PC-9 (cell line): Measurements from ENCODE around the gene MMP20. TPM values are rescaled to one million over a fixed set of nuclear protein-coding genes. Genes with fewer than 3 reads are reported as not detected.
A peak's percentile ranks its signal among the peaks of the same experiment; 100 is the strongest.

Experiments
- BruUV-seq: library from RNA; stranded (reverse); fragments of 400-500 nt; replicated peaks from 2 replicates; lab custom pipeline; 2021; lab: Mats Ljungman, UMichigan
- CTCF ChIA-PET: fragments of 300-600 bp; sonication (Branson Sonifier 250); formaldehyde crosslinking; loops from one replicate; lab custom pipeline; 2022; ENCODE audit warnings: antibody characterized with exemption; lab: Charles Lee
- POLR2A ChIA-PET: fragments of 300-600 bp; sonication (Branson Sonifier 250); formaldehyde crosslinking; loops from one replicate; lab custom pipeline; 2022; ENCODE audit warnings: antibody characterized with exemption; ENCODE audit not compliant: unreplicated experiment; lab: Charles Lee
- DNase-seq, 2 experiments: peaks; one replicate each; pipeline versions ENCODE4 v3.0.0 to v3.0.0-alpha.2; 2015 to 2022; ENCODE audit warnings: mixed read lengths in 1 of 2
- H2AFZ ChIP-seq: fragments of 200-600 bp; sonication (generic); 2 replicates; pipeline ENCODE4 v1.8.1; 2017; ENCODE audit warnings: antibody characterized with exemption
- H3F3A ChIP-seq: fragments of 200-600 bp; sonication (generic); 2 replicates; pipeline ENCODE4 v1.8.1; 2017; ENCODE audit warnings: antibody characterized with exemption, mild to moderate bottlenecking, low read depth; ENCODE audit not compliant: insufficient read depth
- H3K27ac ChIP-seq: fragments of 200-600 bp; sonication (generic); 2 replicates; pipeline ENCODE4 v1.6.1; 2016; ENCODE audit warnings: mixed run types
- H3K27me3 ChIP-seq: fragments of 200-600 bp; sonication (generic); 2 replicates; pipeline ENCODE4 v1.6.1; 2016; ENCODE audit warnings: low read depth, mixed run types; ENCODE audit not compliant: insufficient read depth
- H3K36me3 ChIP-seq: fragments of 200-600 bp; sonication (generic); 2 replicates; pipeline ENCODE4 v1.6.1; 2016; ENCODE audit warnings: low read depth, mixed run types
- H3K4me1 ChIP-seq: fragments of 200-600 bp; sonication (generic); replicated peaks from 2 replicates; pipeline ENCODE4 v1.6.1; 2016; ENCODE audit warnings: mixed run types; ENCODE audit not compliant: insufficient read depth
- H3K4me2 ChIP-seq: fragments of 200-600 bp; sonication (generic); 2 replicates; pipeline ENCODE4 v1.6.1; 2017; ENCODE audit warnings: mixed run types
- H3K4me3 ChIP-seq: fragments of 200-600 bp; sonication (generic); 2 replicates; pipeline ENCODE4 v1.6.1; 2016; ENCODE audit warnings: mixed run types
- H3K79me2 ChIP-seq: fragments of 200-600 bp; sonication (generic); 2 replicates; pipeline ENCODE4 v1.6.1; 2017; ENCODE audit warnings: low read depth, mixed run types
- H3K9me2 ChIP-seq: fragments of 200-600 bp; sonication (generic); 2 replicates; pipeline ENCODE4 v1.8.1; 2017; ENCODE audit warnings: mild to moderate bottlenecking; ENCODE audit not compliant: insufficient read depth
- H3K9me3 ChIP-seq: fragments of 200-600 bp; sonication (generic); 2 replicates; pipeline ENCODE4 v1.8.1; 2016; ENCODE audit warnings: low read depth; ENCODE audit not compliant: insufficient read depth
- H4K20me1 ChIP-seq: fragments of 200-600 bp; sonication (generic); 2 replicates; pipeline ENCODE4 v1.8.1; 2017; ENCODE audit not compliant: insufficient read depth
- EZH2 ChIP-seq: fragments of 200-600 bp; sonication (generic); IDR thresholded peaks from 2 replicates; pipeline ENCODE4 v1.8.0; 2017; ENCODE audit warnings: antibody characterized with exemption, low read depth
- intact Hi-C: fragments of 100-400 bp; cut with micrococcal nuclease; formaldehyde crosslinking; loops from one replicate; pipeline ENCODE4 v1.10.0; 2022; ENCODE audit not compliant: unreplicated experiment
- total RNA-seq: library from RNA; stranded (reverse); gene quantifications from 2 replicates; pipeline ENCODE4 v1.2.3, GENCODE V29; 2021
- TF ChIP-seq, protein P1 (sequence below): fragments of 200-600 bp; sonication (generic); conservative IDR thresholded peaks from 2 replicates; pipeline ENCODE4 v1.6.1; 2017; ENCODE audit warnings: mixed run types, antibody characterized with exemption, mild to moderate bottlenecking, moderate library complexity

The MMP20 gene
- total RNA-seq, 1 experiment from 2014 or later: not detected

DNA sequence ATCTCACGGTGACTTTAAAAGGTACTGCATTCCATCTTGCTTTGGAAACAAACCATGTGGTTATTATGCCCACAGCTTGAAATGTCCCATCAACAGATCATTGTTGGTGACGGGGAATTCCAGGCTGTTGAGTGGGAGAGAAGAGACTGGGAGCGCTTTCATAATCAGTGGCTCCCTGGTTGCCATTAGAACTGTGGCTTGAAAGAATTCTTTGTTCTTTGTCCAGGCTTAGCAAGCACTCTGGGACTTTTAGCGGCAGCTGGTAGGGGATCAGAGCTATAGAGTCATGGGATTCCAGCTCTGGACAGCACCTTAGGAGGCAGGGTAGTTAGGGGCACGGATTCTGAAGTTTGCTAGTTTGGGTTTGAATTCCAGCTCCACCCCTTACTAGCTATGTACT lies 22.0 kb downstream of the MMP20 start:
- no peaks in the 10 kb centered on the region for H3K79me2 ChIP-seq
- intact Hi-C loops: no loop called here
- no TSS peak for BruUV-seq
- no peaks in the 10 kb centered on the region for H3K9me2 ChIP-seq
- peaks cover 35% of the 10 kb centered on the region for H3F3A ChIP-seq
- no peaks in the 10 kb centered on the region for H4K20me1 ChIP-seq
- no peak overlapping the region for H3K27ac ChIP-seq
- peaks cover 4% of the 10 kb centered on the region; the same call in 1 of the 2 replicates for H3K9me3 ChIP-seq
- no peaks in the 10 kb centered on the region for H3K27me3 ChIP-seq
- no peak for DNase-seq
- CTCF ChIA-PET: interaction anchor here (0.7 kb wide), 1 partner anchor 280 kb away, joined by 13 read pairs; no protein-coding TSS in a partner anchor
- H3K4me3 ChIP-seq: no peak overlapping the region
- POLR2A ChIA-PET: no interaction called here
- H2AFZ ChIP-seq: no peak overlapping the region
- H3K4me2 ChIP-seq: no peak overlapping the region
- no peaks in the 10 kb centered on the region for H3K36me3 ChIP-seq
- H3K4me1 ChIP-seq: peaks cover 37% of the 10 kb centered on the region
- TF ChIP-seq EZH2: no peak
- TF ChIP-seq, protein P1, sequence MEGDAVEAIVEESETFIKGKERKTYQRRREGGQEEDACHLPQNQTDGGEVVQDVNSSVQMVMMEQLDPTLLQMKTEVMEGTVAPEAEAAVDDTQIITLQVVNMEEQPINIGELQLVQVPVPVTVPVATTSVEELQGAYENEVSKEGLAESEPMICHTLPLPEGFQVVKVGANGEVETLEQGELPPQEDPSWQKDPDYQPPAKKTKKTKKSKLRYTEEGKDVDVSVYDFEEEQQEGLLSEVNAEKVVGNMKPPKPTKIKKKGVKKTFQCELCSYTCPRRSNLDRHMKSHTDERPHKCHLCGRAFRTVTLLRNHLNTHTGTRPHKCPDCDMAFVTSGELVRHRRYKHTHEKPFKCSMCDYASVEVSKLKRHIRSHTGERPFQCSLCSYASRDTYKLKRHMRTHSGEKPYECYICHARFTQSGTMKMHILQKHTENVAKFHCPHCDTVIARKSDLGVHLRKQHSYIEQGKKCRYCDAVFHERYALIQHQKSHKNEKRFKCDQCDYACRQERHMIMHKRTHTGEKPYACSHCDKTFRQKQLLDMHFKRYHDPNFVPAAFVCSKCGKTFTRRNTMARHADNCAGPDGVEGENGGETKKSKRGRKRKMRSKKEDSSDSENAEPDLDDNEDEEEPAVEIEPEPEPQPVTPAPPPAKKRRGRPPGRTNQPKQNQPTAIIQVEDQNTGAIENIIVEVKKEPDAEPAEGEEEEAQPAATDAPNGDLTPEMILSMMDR: no peak

DNA sequence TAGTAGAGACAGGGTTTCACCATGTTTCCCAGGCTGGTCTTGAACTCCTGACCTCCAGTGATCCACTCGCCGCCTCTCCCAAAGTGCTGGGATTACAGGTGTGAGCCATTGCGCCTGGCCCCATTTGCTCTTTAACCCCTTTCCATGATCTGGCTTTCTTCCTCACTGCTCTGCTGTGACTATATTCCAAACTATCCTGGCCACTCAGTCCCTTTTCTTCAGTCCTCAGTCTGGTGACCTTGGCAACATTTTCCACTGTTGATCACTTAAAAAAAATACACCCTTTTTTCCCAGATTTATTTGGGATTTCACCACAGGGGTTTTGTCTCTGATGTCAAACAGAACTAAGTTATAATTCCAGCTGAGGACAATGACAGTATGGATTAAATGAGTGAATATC lies 24.5 kb downstream of the MMP20 start:
- Histone ChIP-seq H3K79me2 (no peaks in the 10 kb centered on the region), H3K9me2 (no peaks in the 10 kb centered on the region), H3K9me3 (peaks cover 4% of the 10 kb centered on the region; the same call in 1 of the 2 replicates), H3K27ac (peak overlapping the region; percentile 97), H4K20me1 (no peaks in the 10 kb centered on the region), H2AFZ (no peak overlapping the region), H3K27me3 (no peaks in the 10 kb centered on the region), H3K36me3 (no peaks in the 10 kb centered on the region), H3F3A (peaks cover 46% of the 10 kb centered on the region), H3K4me3 (no peak overlapping the region), H3K4me2 (peak overlapping the region; percentile 75), H3K4me1 (peaks cover 46% of the 10 kb centered on the region)
- TF ChIP-seq, protein P1: no peak
- TF ChIP-seq EZH2: no peak
- no TSS peak for BruUV-seq
- intact Hi-C loops: loop anchor here (1.0 kb wide), 1 partner anchor 48 kb away; no protein-coding TSS in a partner anchor
- DNase-seq: no peak
- ChIA-PET POLR2A (interaction anchor here (0.7 kb wide), 1 partner anchor 41 kb away, joined by 4 read pairs; no protein-coding TSS in a partner anchor), CTCF (interaction anchor here (0.6 kb wide), 1 partner anchor 66 kb away, joined by 3 read pairs; no protein-coding TSS in a partner anchor)

DNA sequence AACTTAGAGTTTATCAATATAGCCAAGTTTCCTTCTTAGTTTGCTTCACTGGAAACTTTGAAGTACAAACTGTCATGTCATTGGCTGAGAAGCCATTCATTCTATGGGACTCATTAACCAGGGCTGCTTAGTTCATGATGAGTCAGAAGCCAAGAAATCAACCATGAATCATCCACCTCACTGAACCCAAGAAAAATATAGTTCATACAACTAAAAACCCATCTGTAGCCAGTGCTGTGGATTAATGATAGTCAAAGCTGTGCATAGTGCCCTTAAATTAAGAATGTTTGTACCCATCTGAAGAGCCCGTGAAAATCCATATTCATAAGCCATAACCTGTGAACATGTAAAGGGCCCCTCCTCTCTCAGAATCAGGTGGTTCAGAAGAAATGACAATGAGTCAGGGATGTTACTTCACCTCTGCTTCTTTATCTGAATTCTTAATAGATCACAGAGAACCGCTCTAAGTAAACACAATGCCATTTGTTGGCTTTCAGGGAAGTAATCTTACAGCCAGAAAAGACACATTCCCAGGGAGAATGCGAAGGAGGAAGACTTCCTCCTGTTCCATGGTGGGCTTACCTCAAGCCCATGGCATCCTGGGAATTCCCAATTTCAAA lies 25.4 kb downstream of the MMP20 start:
- H4K20me1 ChIP-seq: no peaks in the 10 kb centered on the region
- ChIA-PET POLR2A (interaction anchor here (0.7 kb wide), 1 partner anchor 40 kb away, joined by 4 read pairs; no protein-coding TSS in a partner anchor), CTCF (no interaction called here)
- peaks cover 43% of the 10 kb centered on the region for H3K4me1 ChIP-seq
- peaks cover 4% of the 10 kb centered on the region; the same call in 1 of the 2 replicates for H3K9me3 ChIP-seq
- peak overlapping the region; percentile 10; the same call in 1 of the 2 replicates for H3K4me3 ChIP-seq
- H3K27ac ChIP-seq: peak overlapping the region; percentile 97
- H3K9me2 ChIP-seq: no peaks in the 10 kb centered on the region
- BruUV-seq: no TSS peak
- intact Hi-C loops: loop anchor here (1.0 kb wide), 1 partner anchor 47 kb away; no protein-coding TSS in a partner anchor
- H3K27me3 ChIP-seq: no peaks in the 10 kb centered on the region
- TF ChIP-seq, protein P1: no peak
- no peak for TF ChIP-seq EZH2
- H2AFZ ChIP-seq: peak overlapping the region; percentile 35; the same call in 1 of the 2 replicates
- peaks cover 46% of the 10 kb centered on the region for H3F3A ChIP-seq
- H3K4me2 ChIP-seq: peak overlapping the region; percentile 75
- H3K79me2 ChIP-seq: no peaks in the 10 kb centered on the region
- H3K36me3 ChIP-seq: no peaks in the 10 kb centered on the region
- peak; percentile 44 to 100 for DNase-seq
